PC-3 (cell line): ENCODE data around the gene NACC1. TPM values are rescaled to one million over a fixed set of nuclear protein-coding genes. Genes with fewer than 3 reads are reported as not detected.

Source experiments
- ATAC-seq: fragments of 200-7000 bp; cut with Tn5 transposase; 2 replicates; pipeline ENCODE4 v1.9.1; 2020; ENCODE audit warnings: mild to moderate bottlenecking, moderate library complexity
- BruUV-seq: library from RNA; stranded (reverse); fragments of 400-500 nt; replicated peaks from 2 replicates; lab custom pipeline; 2021; lab: Mats Ljungman, UMichigan
- CTCF ChIA-PET: fragments of 300-600 bp; sonication (Branson Sonifier 250); formaldehyde crosslinking; loops from one replicate; lab custom pipeline; 2022; ENCODE audit warnings: antibody characterized with exemption; lab: Charles Lee
- POLR2A ChIA-PET: fragments of 300-600 bp; sonication (Branson Sonifier 250); formaldehyde crosslinking; loops from one replicate; lab custom pipeline; 2022; ENCODE audit warnings: antibody characterized with exemption; ENCODE audit not compliant: unreplicated experiment; lab: Charles Lee
- DNase-seq: peaks from one replicate; pipeline ENCODE4 v3.0.0-alpha.2; 2015
- H2AFZ ChIP-seq: fragments of 300-600 bp; sonication (generic); 2 replicates; pipeline ENCODE4 v1.6.0; 2016; ENCODE audit warnings: antibody characterized with exemption, low read length
- H3F3A ChIP-seq: fragments of 300-600 bp; sonication (generic); one replicate; pipeline ENCODE4 v1.6.0; 2017; ENCODE audit warnings: antibody characterized with exemption, low read length, control low read depth, mild to moderate bottlenecking; ENCODE audit not compliant: unreplicated experiment
- H3K27ac ChIP-seq: fragments of 300-600 bp; sonication (generic); 2 replicates; pipeline ENCODE4 v1.5.1; 2016; ENCODE audit warnings: mild to moderate bottlenecking, low read length
- H3K27me3 ChIP-seq: fragments of 300-600 bp; sonication (generic); 2 replicates; pipeline ENCODE4 v1.6.1; 2016; ENCODE audit warnings: low read length, mixed read lengths
- H3K36me3 ChIP-seq: fragments of 300-600 bp; sonication (generic); 2 replicates; pipeline ENCODE4 v1.6.1; 2016; ENCODE audit warnings: low read depth, mixed run types, low read length, mixed read lengths
- H3K4me1 ChIP-seq: fragments of 300-600 bp; sonication (generic); 2 replicates; pipeline ENCODE4 v1.5.1; 2016; ENCODE audit warnings: low read length; ENCODE audit not compliant: insufficient read depth
- H3K4me2 ChIP-seq: fragments of 300-600 bp; sonication (generic); 2 replicates; pipeline ENCODE4 v1.6.0; 2016; ENCODE audit warnings: low read length
- H3K4me3 ChIP-seq: fragments of 300-600 bp; sonication (generic); 2 replicates; pipeline ENCODE4 v1.5.1; 2016; ENCODE audit warnings: mild to moderate bottlenecking, low read length, mixed read lengths
- H3K79me2 ChIP-seq: fragments of 300-600 bp; sonication (generic); 2 replicates; pipeline ENCODE4 v1.6.1; 2017; ENCODE audit warnings: low read length, mixed read lengths
- H3K9ac ChIP-seq: fragments of 300-600 bp; sonication (generic); 2 replicates; pipeline ENCODE4 v1.6.0; 2016; ENCODE audit warnings: mild to moderate bottlenecking, low read length
- H3K9me2 ChIP-seq: fragments of 300-600 bp; sonication (generic); replicated peaks from 2 replicates; pipeline ENCODE4 v1.6.1; 2016; ENCODE audit warnings: mixed run types, low read length, mixed read lengths
- H3K9me3 ChIP-seq: fragments of 300-600 bp; sonication (generic); 2 replicates; pipeline ENCODE4 v1.6.1; 2016; ENCODE audit warnings: low read length, mixed read lengths
- H4K20me1 ChIP-seq: fragments of 300-600 bp; sonication (generic); 2 replicates; pipeline ENCODE4 v1.6.1; 2016; ENCODE audit warnings: low read length, mixed read lengths
- CTCF ChIP-seq: fragments of 300-600 bp; sonication (generic); conservative IDR thresholded peaks from 2 replicates; pipeline ENCODE4 v1.5.1; 2017; ENCODE audit warnings: antibody characterized with exemption, low read depth, mild to moderate bottlenecking, low read length
- EZH2 ChIP-seq: fragments of 300-600 bp; sonication (generic); IDR thresholded peaks from one replicate; pipeline ENCODE4 v1.6.1; 2017; ENCODE audit warnings: antibody characterized with exemption, mild to moderate bottlenecking, low read length; ENCODE audit not compliant: unreplicated experiment
- EZH2phosphoT487 ChIP-seq: fragments of 300-600 bp; sonication (generic); IDR thresholded peaks from 2 replicates; pipeline ENCODE4 v1.6.1; 2018; ENCODE audit warnings: mild to moderate bottlenecking, antibody characterized with exemption, low read length, borderline replicate concordance
- intact Hi-C: fragments of 100-400 bp; cut with micrococcal nuclease; formaldehyde crosslinking; loops from 2 replicates; pipeline ENCODE4 v1.9.0; 2023
- total RNA-seq: library from RNA; depleted of rRNA; stranded (reverse); fragments of >200 nt; gene quantifications from 2 replicates; pipeline ENCODE4 v1.2.3, GENCODE V29; 2014

The NACC1 gene
- total RNA-seq, 1 experiment from 2014 or later = 266 TPM

DNA sequence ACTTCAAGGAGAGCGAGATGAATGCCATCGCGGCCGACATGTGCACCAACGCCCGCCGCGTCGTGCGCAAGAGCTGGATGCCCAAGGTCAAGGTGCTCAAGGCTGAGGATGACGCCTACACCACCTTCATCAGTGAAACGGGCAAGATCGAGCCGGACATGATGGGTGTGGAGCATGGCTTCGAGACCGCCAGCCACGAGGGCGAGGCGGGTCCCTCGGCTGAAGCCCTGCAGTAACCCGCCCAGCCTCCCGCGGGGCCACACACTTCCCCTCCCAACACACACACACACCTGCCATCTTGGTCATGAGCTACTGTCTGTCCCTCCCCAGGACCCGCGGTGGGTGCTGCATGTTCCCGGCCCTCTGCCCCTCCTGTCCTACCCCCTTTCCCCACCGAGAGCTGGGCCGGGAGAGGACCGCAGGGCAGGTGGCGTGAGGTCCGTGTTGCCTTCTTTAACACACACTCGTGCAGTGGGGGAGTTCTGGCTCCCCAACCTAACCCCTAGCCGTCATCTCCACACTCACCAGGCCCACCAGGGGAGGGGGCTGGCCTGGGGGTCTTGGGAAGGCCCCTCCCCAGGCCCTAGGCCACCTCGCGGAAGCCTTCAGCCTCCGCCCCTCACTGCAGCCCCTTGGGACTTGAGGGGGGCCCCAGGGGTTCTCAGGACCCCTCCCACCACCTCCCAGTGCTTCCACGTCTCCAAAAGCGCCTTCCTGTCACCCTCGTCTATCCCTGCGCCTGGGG is 20.3 kb downstream of the NACC1 start:
- intact Hi-C loops = no loop called here

GRCh38 chr19:13138916-13139198 is 20.8 kb downstream of the NACC1 start:
- no TSS peak for BruUV-seq
- H3K9ac ChIP-seq = no peak overlapping the region
- no peaks in the 10 kb centered on the region for H3K27me3 ChIP-seq
- TF ChIP-seq EZH2 (no peak), CTCF (no peak), EZH2phosphoT487 (no peak)
- H3K79me2 ChIP-seq = peaks cover 15% of the 10 kb centered on the region
- no peaks in the 10 kb centered on the region for H4K20me1 ChIP-seq
- peaks cover 41% of the 10 kb centered on the region; the same call in 1 of the 2 replicates for H3K36me3 ChIP-seq
- no peaks in the 10 kb centered on the region for H3K9me2 ChIP-seq
- H3K4me2 ChIP-seq = no peak overlapping the region
- H2AFZ ChIP-seq = no peak overlapping the region
- intact Hi-C loops = no loop called here
- DNase-seq (no peak), ATAC-seq (no peak)
- peaks cover 8% of the 10 kb centered on the region for H3F3A ChIP-seq
- H3K27ac ChIP-seq = no peak overlapping the region
- no peaks in the 10 kb centered on the region for H3K9me3 ChIP-seq
- CTCF ChIA-PET = no interaction called here
- H3K4me1 ChIP-seq = peaks cover 16% of the 10 kb centered on the region
- POLR2A ChIA-PET = no interaction called here
- H3K4me3 ChIP-seq = no peak overlapping the region

More for the DNA sequence above, 20.3 kb downstream of the NACC1 start:
- peaks cover 41% of the 10 kb centered on the region; the same call in 1 of the 2 replicates for H3K36me3 ChIP-seq
- no peak overlapping the region for H3K4me2 ChIP-seq
- ChIA-PET CTCF (no interaction called here), POLR2A (no interaction called here)
- H3K9me3 ChIP-seq = no peaks in the 10 kb centered on the region
- no peak overlapping the region for H3K4me3 ChIP-seq
- DNase-seq (no peak), ATAC-seq (no peak)
- H3K27me3 ChIP-seq = no peaks in the 10 kb centered on the region
- H3K79me2 ChIP-seq = peaks cover 20% of the 10 kb centered on the region
- BruUV-seq = no TSS peak
- no peak overlapping the region for H3K27ac ChIP-seq
- TF ChIP-seq CTCF (no peak), EZH2phosphoT487 (no peak), EZH2 (no peak)
- no peak overlapping the region for H3K9ac ChIP-seq
- H3K4me1 ChIP-seq = peaks cover 11% of the 10 kb centered on the region
- H3K9me2 ChIP-seq = no peaks in the 10 kb centered on the region
- H4K20me1 ChIP-seq = no peaks in the 10 kb centered on the region
- peaks cover 8% of the 10 kb centered on the region for H3F3A ChIP-seq
- no peak overlapping the region for H2AFZ ChIP-seq

DNA sequence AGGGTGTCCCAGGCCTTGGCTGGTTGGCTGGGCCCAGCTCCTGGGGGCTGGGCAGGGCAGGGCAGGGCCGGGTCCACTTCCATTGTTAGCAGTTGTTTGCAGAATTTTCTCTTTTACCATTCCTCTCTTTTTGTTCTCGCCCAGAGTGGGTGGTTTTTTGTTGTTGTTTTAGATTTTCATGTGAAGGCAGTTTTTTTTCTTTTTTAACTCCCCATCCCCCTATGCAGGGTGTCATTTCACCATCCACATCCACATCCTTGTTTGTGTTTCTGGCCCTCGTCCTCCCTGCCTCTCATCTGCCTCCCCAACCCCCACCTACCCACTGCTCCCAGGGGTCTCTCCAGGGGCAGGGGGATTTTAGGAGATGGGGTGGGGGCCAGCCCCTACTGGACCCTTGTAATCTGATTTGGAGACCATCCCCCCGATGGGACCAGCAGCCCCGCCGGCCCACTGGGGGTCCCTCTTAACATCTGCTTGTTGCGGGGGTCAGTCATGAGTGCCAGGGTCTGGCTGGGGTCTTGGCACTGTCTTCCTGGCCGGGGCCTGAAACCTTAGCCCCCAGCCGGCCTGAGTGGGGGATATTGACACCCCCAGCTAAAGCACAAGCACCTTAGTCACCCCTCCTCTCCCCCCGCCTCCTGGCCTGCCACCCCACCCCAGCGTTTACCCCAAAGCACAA is 21.7 kb downstream of the NACC1 start:
- BruUV-seq = TSS peak; percentile 26
- no peaks in the 10 kb centered on the region for H4K20me1 ChIP-seq
- no peak overlapping the region for H3K4me3 ChIP-seq
- peaks cover 23% of the 10 kb centered on the region for H3K4me1 ChIP-seq
- no peak overlapping the region for H3K9ac ChIP-seq
- TF ChIP-seq EZH2 (no peak), CTCF (no peak), EZH2phosphoT487 (no peak)
- no peaks in the 10 kb centered on the region for H3K27me3 ChIP-seq
- peaks cover 49% of the 10 kb centered on the region; the same call in 1 of the 2 replicates for H3K36me3 ChIP-seq
- CTCF ChIA-PET = no interaction called here
- DNase-seq (no peak), ATAC-seq (no peak)
- H3K9me3 ChIP-seq = no peaks in the 10 kb centered on the region
- peaks cover 6% of the 10 kb centered on the region for H3K79me2 ChIP-seq
- peaks cover 8% of the 10 kb centered on the region for H3F3A ChIP-seq
- no peaks in the 10 kb centered on the region for H3K9me2 ChIP-seq
- H3K4me2 ChIP-seq = no peak overlapping the region
- intact Hi-C loops = no loop called here
- H3K27ac ChIP-seq = no peak overlapping the region
- POLR2A ChIA-PET = no interaction called here
- H2AFZ ChIP-seq = no peak overlapping the region
